C4-2B (cell line): Measurements from ENCODE around the gene LPP.

Experiments used
- ZFX ChIP-seq: fragments of 450-650 bp; IDR thresholded peaks from 2 replicates; pipeline ENCODE4 v1.6.1; 2017
- TF ChIP-seq, protein P1 (sequence below): fragments of 450-650 bp; conservative IDR thresholded peaks from 2 replicates; pipeline ENCODE4 v1.5.1; 2017; ENCODE audit warnings: mild to moderate bottlenecking

- TF ChIP-seq, protein P1, sequence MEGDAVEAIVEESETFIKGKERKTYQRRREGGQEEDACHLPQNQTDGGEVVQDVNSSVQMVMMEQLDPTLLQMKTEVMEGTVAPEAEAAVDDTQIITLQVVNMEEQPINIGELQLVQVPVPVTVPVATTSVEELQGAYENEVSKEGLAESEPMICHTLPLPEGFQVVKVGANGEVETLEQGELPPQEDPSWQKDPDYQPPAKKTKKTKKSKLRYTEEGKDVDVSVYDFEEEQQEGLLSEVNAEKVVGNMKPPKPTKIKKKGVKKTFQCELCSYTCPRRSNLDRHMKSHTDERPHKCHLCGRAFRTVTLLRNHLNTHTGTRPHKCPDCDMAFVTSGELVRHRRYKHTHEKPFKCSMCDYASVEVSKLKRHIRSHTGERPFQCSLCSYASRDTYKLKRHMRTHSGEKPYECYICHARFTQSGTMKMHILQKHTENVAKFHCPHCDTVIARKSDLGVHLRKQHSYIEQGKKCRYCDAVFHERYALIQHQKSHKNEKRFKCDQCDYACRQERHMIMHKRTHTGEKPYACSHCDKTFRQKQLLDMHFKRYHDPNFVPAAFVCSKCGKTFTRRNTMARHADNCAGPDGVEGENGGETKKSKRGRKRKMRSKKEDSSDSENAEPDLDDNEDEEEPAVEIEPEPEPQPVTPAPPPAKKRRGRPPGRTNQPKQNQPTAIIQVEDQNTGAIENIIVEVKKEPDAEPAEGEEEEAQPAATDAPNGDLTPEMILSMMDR: no peak
- no peak for TF ChIP-seq ZFX
Measured at GRCh38 chr3:188298585-188298984, 144.6 kb downstream of the LPP start.
